GM19238 (cell line): ENCODE results near the gene ZNF346.

ENCODE experiments used
- DNase-seq: peaks from one replicate; pipeline ENCODE4 v3.0.0; 2011; ENCODE audit warnings: low spot score; ENCODE audit not compliant: insufficient read length

ZNF346 gene

DNA sequence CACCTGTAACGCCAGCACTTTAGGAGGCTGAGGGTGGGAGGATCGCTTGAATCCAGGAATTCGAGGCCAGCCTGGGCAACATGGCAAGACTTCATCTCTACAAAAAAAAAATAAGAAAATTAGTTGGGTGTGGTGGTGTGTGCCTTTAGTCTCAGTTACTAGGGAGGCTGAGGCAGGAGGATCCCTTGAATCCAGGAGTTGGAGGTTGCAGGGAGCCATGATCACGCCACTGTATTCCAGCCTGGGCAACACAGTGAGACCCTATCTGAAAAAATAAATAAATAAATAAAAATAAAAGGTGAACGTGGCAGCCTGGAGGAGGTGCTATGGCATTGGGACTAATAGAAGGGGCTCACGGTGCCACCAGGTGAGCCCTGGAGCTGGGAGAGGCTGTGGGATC, 71.3 kb downstream of the ZNF346 start:
- DNase-seq, result no peak

DNA sequence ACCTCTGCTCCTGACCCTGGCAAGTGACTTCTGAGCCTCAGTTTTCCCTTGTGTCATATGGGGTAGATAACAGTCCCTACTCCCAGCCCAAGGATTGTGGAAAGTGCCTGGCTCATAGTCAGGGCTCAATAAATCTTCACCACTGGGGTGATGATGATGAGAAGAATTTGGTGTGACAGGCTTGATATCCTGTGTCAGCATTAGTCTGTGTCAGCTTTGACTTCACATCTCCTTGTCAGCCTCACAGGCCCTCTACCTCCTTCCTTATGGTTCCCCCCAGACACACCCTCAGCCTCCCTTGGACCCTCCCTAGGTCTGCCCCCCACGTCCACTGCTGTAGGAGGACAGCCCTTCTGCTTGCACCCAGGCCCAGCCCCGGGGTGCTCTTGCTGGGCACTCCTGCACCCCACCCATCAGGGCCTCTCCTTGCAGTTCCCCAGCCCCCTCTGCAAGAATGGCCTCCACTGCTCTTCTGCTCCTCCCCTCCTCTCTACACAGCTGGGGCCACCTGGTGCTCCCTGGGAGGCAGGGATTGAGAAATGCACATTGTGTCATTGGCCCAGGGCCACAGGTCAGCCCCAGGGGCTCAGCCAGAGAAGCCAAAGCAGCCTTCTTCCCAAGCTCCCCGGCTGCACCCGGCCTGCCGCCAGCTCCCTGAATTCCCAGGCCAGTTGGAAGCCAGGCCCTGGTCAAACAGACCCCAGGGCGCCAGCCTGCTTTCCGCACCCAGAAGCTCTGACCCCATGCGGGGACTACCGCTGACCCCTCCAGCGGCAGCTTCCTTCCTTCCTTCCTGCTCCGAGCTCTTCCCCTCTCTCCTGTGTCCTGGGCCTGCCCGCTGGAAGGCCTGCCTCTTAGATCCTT, 72.0 kb downstream of the ZNF346 start:
- no peak for DNase-seq

DNA sequence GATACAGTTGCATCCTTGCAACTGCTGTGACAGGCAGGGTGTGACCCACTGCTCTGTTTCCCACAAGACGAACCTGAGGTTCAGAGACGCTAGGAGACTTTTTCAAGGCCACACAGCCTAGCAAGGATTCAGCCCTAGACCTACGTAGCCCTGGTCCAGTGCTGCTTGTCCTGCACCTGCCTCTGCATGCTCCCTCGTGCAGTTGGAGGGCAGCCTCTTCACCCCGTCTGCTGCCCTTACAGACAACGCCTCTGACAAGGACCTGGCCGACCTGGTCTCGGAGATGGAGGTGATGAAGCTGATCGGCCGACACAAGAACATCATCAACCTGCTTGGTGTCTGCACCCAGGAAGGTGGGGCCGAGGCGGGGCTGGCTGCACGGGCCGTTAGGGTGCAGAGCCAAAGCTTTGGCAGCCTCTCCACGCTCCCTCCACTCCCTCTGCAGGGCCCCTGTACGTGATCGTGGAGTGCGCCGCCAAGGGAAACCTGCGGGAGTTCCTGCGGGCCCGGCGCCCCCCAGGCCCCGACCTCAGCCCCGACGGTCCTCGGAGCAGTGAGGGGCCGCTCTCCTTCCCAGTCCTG, 72.7 kb downstream of the ZNF346 start:
- DNase-seq, result no peak

DNA sequence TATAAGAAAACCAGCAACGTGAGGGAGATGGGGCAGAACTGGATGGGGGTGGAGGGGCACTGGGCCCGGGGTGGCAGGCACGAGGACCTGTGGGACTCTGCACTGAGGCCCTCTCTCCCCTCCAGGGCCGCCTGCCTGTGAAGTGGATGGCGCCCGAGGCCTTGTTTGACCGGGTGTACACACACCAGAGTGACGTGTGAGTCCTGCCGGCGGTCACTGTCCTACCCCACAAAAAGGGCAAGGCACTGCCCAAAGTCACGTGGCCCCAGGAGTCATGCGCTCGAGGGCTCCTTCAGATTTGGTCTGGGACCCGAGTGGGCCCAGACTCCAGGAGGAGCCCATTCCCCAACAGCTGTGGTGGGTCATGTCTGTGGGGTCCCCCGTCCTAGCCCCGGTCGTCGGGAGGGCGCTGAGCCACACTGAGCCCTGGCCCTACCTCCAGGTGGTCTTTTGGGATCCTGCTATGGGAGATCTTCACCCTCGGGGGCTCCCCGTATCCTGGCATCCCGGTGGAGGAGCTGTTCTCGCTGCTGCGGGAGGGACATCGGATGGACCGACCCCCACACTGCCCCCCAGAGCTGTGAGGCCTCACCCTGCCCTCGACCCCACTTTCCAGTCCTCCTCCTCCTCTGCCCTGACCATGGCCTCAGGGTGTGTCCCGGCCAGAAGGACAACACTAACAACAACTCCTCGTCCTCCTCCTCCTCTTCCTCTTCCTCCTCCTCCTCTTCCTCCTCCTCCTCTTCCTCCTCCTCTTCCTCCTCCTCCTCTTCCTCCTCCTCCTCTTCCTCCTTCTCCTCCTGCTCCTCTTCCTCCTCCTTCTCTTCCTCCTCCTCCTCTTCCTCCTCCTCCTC, 73.9 kb downstream of the ZNF346 start:
- DNase-seq, result no peak

DNA sequence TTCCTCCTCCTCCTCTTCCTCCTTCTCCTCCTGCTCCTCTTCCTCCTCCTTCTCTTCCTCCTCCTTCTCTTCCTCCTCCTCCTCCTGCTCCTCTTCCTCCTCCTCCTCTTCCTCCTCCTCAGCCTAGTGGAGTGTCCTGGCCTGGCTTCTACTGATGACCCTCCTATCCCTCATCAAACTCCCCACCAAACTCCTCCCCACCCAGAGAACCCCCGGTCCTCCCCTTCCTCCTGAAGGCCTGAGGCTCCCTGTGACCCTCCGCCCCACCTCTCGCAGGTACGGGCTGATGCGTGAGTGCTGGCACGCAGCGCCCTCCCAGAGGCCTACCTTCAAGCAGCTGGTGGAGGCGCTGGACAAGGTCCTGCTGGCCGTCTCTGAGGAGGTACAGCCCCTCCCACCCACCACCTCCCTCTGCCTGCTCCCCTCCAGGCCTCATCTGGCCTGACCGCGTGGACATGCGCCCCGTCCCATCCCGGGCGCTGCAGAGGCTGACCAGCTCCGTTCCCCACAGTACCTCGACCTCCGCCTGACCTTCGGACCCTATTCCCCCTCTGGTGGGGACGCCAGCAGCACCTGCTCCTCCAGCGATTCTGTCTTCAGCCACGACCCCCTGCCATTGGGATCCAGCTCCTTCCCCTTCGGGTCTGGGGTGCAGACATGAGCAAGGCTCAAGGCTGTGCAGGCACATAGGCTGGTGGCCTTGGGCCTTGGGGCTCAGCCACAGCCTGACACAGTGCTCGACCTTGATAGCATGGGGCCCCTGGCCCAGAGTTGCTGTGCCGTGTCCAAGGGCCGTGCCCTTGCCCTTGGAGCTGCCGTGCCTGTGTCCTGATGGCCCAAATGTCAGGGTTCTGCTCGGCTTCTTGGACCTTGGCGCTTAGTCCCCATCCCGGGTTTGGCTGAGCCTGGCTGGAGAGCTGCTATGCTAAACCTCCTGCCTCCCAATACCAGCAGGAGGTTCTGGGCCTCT, 74.8 kb downstream of the ZNF346 start:
- DNase-seq, result no peak

DNA sequence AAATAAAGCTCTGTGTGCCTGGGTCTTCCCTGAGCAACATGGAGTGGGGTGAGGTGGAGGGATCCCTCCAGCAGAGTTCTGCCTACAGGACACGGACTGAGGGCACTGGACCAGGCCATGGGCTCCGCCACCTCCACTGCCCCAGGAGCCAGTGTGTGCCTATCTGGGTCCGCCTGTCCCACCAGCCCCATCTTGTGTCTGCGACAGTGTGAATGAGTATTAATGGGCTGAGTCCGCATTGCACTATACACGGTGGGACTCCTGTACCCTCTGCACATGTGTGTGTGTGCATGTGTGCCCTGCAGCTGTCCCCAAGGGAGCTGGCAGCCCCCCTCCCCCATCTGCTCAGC, 75.6 kb downstream of the ZNF346 start:
- DNase-seq, result no peak

DNA sequence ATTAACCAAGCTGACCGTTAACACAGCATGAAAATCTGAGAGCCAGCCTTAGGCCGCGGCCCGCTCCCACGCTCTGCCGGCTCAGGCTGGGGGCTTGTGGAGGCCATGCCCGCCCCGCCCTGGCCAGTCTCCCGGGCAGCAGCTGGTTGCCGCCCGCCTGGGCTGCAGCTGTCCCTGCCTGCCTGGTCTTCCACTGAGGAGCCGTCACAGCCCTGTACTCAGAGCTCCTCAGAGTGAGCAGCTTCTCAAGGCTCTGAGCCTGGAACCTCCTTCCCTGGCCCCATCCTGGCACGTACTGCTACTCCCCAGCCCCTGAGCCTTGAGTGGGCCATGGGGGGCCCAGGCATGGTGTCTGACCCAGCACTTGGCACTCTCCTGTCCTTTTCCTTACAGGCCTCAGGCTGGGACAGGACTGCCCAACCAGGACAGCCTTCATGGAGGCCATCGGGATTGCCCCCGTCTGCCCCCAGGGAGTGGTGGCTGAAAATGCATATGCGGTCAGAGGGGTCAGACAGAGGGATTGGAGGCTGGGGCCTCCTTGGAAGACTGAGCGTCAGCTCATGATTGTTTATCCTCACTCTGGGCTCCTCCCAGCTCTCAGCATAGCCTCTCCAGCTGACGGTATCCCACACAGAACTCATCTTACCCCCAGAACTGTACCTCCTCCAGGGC, 76.1 kb downstream of the ZNF346 start:
- DNase-seq, result no peak

DNA sequence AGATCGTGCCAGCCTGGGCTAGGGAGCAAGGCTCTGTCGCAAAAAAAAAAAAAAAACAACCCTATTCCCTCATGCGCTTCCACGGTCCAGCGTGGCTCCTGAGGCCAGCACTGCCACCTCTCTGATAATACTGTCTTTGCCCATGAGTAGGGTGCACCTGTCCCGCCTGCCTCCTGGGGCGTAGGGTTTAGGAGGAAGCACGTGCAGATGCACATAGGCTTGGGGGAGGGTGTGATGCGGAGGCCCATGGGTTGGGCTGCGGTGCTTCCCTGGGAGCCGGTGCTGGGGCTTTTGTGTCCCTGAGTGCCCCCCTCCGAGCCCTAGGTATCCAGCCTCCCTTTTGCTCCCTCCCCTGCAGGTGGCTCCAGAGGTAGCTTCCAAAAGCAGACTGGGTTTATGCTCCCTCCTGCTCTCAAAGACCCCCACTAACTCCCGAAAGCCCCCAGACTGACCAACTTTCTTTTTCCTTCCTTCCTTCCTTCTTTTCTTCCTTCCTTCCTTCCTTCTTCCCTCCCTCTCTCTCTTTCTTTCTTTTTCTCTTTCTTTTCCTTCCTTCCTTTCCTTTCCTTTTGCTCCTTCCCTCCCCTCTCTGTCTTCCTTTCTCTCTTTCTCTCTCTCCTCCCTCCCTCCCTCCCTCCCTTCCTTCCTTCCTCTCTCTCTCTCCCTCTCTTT, 77.1 kb downstream of the ZNF346 start:
- DNase-seq, result no peak

DNA sequence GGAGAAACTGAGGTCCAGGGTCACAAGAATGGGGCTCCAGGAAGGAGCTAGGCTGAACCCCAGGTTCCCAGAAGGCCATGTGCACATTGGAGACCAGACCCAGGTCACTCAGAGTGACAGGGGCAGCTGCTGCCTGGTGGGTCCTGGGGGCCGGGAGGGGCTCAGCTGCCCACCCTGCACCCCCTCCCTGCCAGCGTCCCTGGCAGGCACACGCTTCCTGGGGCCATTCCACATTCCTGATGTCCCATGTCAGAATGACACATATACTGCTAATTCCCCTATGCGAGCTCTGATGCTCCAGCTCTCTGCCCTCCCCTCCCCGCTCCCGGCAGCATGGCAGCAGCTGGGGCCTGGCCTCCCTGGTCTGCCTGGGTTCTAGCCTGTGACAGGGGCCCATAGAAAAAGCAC, 78.2 kb downstream of the ZNF346 start:
- no peak for DNase-seq

DNA sequence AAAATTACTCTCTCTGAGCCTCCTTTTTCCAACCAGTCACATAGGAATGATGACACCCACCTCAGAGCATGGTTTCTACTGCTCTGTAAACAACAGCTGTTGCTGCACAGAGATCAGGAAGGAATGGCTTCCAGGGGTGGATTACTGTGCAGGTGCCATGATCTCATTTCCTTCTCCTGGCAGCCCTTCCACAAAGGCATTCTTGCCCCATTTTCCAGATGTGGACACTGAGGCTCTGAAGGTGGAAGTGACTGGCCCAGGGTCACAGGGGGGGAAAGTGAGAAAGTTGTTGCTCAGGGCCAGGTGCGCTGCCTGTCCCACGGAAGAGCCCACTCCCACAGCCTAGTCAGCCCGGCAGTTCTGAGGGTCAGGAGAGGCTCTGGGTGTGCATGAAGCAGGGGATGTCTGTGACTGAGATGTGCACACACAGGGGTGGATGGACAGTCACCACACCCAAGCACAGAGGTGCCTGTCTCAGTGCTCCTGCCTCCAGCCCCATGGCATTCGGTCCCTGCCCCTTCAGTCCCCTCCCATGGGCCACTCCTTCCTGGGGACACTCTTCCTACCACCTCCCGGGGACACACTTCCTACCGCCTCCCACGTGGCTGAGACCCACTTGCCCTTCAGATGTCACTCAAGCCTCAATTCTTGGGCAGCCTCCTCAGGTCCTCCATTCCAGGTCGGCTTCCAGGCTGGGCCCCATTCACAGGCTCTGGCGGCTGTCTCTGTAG, 81.2 kb downstream of the ZNF346 start:
- DNase-seq, result no peak

DNA sequence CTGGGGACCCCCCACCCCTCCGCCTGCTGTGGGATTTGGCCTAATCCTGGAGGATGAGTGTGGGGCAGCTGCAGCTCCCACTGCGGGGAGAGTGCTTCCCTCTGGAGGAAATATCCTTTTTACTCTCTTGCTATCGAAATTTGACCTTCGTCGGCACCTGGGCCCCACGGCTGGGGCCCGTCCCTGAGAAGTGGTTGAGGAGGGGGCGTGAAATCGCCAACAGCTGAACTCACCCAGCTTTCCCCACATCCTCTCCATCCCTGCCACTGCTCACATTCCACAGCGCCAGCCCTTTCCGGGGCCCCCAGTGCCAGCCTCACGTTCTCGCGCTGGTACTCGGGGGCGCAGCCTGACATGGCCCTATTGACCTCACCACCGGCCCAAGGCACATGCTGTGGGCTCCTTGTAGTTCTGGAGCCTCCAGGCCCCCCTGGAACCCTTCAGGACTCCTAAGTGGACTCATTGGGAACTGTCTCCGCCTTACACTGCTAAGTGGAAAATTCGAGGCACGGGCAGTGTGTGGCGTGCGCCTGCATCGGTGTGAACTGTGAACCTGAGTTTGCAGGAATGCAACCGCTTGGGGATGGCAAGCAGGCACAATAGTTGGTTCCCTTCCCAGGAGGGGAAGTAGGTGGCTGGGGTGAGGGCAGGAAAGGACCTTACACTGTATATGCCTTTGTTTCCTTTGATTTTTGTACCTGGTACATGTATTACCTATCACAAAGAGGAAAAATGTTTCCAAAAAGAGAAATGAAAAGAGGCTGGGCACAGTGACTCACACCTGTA, 83.4 kb downstream of the ZNF346 start:
- no peak for DNase-seq

DNA sequence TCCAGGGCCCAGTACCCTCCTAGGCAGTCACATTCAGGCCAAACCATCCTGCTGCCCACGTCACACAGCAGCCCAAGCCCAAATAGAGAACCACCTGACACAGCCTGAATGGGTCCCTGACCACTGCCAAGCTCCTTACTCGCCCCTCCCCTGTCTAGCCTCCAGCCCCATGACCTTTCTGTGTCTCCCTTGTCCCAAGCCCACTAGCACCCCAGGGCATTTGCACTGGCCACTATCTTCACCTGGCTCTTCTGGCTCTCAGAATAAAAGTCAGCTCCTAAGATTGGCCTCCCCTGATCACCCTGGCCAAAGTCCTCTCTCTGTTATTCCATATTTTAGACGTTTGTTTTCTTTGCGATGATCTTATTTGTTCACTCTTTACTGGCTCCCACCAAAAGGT, 84.7 kb downstream of the ZNF346 start:
- no peak for DNase-seq

DNA sequence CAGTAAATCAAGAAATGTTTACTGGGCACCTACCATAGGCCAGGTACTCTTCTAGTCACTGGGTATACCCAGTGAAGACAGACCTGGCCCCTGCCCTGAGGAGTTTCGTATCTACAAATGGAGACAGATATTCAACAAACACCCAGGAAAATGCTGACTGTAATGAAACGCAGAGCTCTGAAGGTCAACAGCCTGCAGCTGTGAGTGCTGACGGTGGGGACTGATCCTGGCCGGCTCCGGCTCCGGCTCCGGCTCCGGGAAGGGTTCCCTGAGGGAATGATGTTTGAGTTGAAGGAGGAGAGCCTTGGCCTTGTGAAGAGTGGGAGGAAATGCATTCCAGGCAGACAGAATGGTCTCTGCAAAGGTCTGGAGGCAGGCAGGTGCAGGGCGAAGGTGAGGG, 87.3 kb downstream of the ZNF346 start:
- no peak for DNase-seq

DNA sequence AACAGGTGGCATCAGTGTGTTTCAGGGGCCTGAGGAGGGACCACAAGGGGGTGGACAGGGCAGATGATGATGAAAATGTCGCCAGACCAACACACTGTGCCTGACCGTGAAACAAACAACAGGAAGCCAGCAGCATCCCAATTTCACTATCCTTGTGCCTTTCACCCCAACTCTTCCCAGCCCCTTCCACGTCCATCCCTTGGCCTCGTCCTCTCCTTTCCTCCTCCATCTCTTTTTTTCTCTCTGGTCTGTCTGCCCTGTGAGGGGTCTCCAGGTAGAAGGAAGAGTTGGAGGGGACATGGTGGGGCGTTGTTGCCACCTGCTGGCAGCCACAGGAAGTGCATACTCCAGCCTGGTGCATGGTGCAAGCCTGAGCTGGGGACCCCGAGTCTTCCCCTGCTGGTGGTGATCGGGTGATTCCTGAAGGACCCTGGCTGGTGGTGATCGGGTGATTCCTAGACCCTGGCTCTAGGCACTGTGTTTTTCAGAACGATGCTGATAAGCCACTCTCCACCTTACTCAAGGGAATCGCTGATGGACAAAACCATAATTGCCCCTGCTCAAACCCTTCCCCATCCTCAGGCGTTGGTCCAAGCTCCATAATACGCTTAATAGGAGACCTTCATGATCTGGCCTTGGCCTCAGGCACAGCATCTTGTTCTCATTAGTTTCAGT, 89.4 kb downstream of the ZNF346 start:
- peak; percentile 73 for DNase-seq

DNA sequence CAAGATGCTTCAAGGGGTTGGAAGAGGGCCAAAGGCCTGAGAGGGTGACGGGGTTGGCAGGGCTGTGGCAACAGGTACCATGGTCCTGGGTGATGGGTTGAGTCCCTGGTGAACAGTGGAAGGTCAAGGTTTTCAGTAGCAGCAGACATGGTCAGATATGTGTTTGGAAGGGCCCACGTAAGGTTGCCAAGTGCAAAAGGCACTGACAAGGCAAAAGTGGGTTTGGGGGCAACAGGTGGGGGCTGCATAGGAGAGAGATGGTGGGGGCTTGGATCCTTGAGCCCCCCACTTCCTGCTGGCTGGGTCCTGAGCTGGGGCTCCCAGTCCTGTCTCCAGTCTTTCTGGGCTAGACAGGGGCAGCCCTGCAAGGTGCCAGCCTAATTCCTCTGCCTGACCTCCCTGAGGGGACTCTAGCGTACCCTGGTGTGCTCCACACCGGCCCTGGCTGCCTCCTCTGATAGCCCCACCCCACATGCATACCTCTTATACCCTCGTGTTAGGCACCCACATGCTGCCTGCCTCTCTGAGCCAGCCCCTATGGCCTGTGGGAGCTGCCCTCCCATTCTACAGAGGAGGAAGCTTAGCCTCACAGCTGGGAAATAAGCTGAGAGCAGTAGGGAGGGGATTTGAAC, 90.2 kb downstream of the ZNF346 start:
- no peak for DNase-seq

DNA sequence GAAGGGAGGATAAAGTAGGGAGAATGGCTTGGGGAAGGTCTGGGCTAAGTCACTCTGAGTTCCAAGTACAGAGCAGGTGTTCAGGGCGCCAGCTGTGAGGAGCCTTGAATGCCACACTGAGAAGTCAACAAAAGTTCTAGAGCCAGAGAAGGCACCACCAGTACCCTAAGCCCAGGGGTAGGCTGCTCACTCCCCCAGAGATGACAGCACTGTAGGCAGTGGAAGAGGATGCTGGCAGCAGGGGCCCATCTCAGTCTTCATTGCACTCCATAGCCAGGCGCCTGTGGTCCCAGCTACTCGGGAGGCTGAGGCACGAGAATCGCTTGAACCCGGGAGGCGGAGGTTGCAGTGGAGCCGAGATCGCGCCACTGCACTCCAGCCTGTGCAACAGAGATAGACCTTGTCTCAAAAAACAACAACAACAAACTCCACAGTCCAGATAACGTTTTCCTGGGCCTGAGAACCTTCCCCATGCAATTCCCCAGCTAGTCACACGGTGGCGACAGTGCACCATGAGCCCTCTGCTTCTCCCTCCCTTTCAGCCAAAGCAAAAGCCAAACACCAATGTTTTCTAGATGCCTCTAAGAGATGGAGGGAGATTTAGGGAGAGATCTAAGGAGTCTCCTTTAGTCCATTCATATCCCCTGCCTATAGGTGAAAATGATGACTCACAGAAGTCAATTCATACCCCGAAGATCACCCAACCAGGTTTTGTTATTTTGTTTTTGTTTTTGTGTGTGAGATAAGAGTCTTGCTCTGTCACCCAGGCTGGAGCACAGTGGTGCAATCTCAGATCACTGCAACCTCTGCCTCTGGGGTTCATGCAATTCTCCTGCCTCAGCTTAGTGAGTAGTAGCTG, 91.3 kb downstream of the ZNF346 start:
- peak; percentile 87 for DNase-seq
